ENCODE data around the gene ATP9B. TPM values are rescaled to one million over a fixed set of nuclear protein-coding genes. Genes with fewer than 3 reads are reported as not detected.

The ATP9B gene
- total and polyA plus RNA-seq, 4 donors, result 12.6 to 77.0 (median 29.9) TPM

DNA sequence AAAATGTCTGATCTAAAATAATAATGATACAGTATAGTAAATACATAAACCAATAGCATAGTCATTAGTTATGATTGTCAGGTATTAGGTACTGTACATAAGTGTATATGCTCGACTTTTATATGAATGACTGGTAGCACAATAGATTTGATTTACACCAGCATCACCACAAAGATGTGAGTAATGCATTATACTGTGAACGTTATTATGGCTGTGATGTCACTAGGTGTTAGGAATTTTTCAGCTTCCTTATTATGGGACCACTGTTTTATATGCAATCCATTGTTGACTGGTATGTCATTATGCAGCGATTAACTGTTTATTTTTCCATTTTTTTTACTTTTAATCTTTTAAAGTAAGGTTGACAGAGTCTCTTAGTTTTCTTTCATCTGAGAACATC lies 23.7 kb downstream of the ATP9B start:
- WGBS, 2 donors, result 79 to 82% methylated on average over 3 of the region's 3 CpGs
- H3K36me3 ChIP-seq (ENCODE audit: control insufficient read depth in 4 of 4, insufficient read depth in 4 of 4, low read length in 4 of 4), result peaks cover 0 to 4% (median 0%) of the 10 kb centered on the region in 4 donors
- H3K4me3 ChIP-seq, result no peak overlapping the region
- no peak overlapping the region for H3K9ac ChIP-seq (ENCODE audit: insufficient read depth in 1 of 2, low read length in 2 of 2)
- TF ChIP-seq, protein P1, sequence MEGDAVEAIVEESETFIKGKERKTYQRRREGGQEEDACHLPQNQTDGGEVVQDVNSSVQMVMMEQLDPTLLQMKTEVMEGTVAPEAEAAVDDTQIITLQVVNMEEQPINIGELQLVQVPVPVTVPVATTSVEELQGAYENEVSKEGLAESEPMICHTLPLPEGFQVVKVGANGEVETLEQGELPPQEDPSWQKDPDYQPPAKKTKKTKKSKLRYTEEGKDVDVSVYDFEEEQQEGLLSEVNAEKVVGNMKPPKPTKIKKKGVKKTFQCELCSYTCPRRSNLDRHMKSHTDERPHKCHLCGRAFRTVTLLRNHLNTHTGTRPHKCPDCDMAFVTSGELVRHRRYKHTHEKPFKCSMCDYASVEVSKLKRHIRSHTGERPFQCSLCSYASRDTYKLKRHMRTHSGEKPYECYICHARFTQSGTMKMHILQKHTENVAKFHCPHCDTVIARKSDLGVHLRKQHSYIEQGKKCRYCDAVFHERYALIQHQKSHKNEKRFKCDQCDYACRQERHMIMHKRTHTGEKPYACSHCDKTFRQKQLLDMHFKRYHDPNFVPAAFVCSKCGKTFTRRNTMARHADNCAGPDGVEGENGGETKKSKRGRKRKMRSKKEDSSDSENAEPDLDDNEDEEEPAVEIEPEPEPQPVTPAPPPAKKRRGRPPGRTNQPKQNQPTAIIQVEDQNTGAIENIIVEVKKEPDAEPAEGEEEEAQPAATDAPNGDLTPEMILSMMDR (IDR thresholded peaks at IDR 0.05; ENCODE audit: control extremely low read depth, extremely low read depth), result no peak
- no peaks in the 10 kb centered on the region for H3K9me3 ChIP-seq (ENCODE audit: control insufficient read depth in 4 of 4, insufficient read depth in 3 of 4, low read length in 3 of 4)
- H3K27ac ChIP-seq (ENCODE audit: low read depth in 1 of 2, low read length in 1 of 2), result no peak overlapping the region
- no peaks in the 10 kb centered on the region for H3K27me3 ChIP-seq (ENCODE audit: control insufficient read depth in 3 of 3, insufficient read depth in 3 of 3, low read length in 2 of 3)
- ATAC-seq (ENCODE audit: insufficient read depth, low FRiP score) (no peak), DNase-seq (no peak)
- peaks cover 0 to 16% (median 6%) of the 10 kb centered on the region in 5 donors for H3K4me1 ChIP-seq (ENCODE audit: control insufficient read depth in 5 of 5, insufficient read depth in 5 of 5, low read length in 5 of 5)

DNA sequence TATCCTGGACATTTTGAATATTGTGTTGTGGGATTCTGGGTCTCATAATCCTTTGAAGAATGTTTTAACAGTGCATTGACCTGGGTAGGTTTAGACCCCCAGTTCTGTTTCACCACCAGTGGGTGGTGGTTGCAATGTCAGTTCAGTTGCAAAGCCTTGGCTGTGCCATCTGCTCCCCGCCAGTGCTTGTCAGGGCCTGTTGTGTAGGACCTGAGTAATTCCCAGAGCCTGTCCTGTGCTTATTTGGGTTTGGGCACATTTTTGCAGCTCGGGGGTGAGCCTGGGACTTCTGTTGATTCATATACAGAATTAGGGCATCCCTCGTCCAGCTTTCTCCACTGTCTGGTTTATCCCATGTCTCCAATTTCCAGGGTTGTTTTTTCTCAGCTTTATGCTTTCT lies 24.8 kb downstream of the ATP9B start:
- TF ChIP-seq, protein P1 (IDR thresholded peaks at IDR 0.05; ENCODE audit: control extremely low read depth, extremely low read depth), result no peak
- WGBS, 2 donors, result 94 to 96% methylated on average over 3 of the region's 3 CpGs
- peaks cover 0 to 7% (median 3%) of the 10 kb centered on the region in 4 donors for H3K36me3 ChIP-seq (ENCODE audit: control insufficient read depth in 4 of 4, insufficient read depth in 4 of 4, low read length in 4 of 4)
- H3K27me3 ChIP-seq (ENCODE audit: control insufficient read depth in 3 of 3, insufficient read depth in 3 of 3, low read length in 2 of 3), result no peaks in the 10 kb centered on the region
- no peaks in the 10 kb centered on the region for H3K9me3 ChIP-seq (ENCODE audit: control insufficient read depth in 4 of 4, insufficient read depth in 3 of 4, low read length in 3 of 4)
- no peak overlapping the region for H3K9ac ChIP-seq (ENCODE audit: insufficient read depth in 1 of 2, low read length in 2 of 2)
- ATAC-seq (ENCODE audit: insufficient read depth, low FRiP score), result no peak
- no peak for DNase-seq
- no peak overlapping the region for H3K27ac ChIP-seq (ENCODE audit: low read depth in 1 of 2, low read length in 1 of 2)
- H3K4me1 ChIP-seq (ENCODE audit: control insufficient read depth in 5 of 5, insufficient read depth in 5 of 5, low read length in 5 of 5), result peaks cover 0 to 16% (median 6%) of the 10 kb centered on the region in 5 donors
- H3K4me3 ChIP-seq, result no peak overlapping the region

DNA sequence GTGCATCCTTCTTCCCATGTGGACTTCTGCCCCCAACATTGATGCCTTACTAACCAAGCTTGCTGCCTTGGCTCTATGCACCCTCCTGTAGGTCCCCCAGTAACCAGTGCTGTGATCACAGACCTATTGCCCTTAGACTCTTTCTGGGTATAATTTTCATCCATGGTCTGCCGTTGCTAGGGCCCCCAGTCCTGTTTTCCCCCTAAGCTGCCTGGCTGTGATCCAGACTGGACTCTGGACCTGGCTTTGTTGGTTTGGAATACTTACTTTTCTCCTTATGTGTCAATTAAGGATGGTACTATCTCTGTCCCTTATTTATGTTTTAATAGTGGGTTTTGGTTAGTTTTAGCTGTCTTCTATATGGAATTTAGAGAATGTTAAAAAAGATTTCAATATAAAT lies 26.0 kb downstream of the ATP9B start:
- DNase-seq (no peak), ATAC-seq (ENCODE audit: insufficient read depth, low FRiP score) (no peak)
- 57 to 81% methylated on average over 1 of the region's 1 CpG for WGBS, 2 donors

More for the DNA sequence above, 26.0 kb downstream of the ATP9B start:
- Histone ChIP-seq H3K27ac (ENCODE audit: low read depth in 1 of 2, low read length in 1 of 2) (no peak overlapping the region), H3K4me1 (ENCODE audit: control insufficient read depth in 5 of 5, insufficient read depth in 5 of 5, low read length in 5 of 5) (peaks cover 0 to 16% (median 6%) of the 10 kb centered on the region in 5 donors), H3K9ac (ENCODE audit: insufficient read depth in 1 of 2, low read length in 2 of 2) (no peak overlapping the region), H3K9me3 (ENCODE audit: control insufficient read depth in 4 of 4, insufficient read depth in 3 of 4, low read length in 3 of 4) (no peaks in the 10 kb centered on the region), H3K27me3 (ENCODE audit: control insufficient read depth in 3 of 3, insufficient read depth in 3 of 3, low read length in 2 of 3) (no peaks in the 10 kb centered on the region), H3K36me3 (ENCODE audit: control insufficient read depth in 4 of 4, insufficient read depth in 4 of 4, low read length in 4 of 4) (peaks cover 0 to 10% (median 3%) of the 10 kb centered on the region in 4 donors), H3K4me3 (no peak overlapping the region)
- TF ChIP-seq, protein P1 (IDR thresholded peaks at IDR 0.05; ENCODE audit: control extremely low read depth, extremely low read depth), result no peak

Measured in lung (tissue), 12 donors.